Cortex of kidney (tissue), 1 donor: ENCODE measurements around the gene HS3ST3A1.

Experiments used
- DNase-seq: peaks from one replicate; lab custom pipeline; 2025; lab: John Stamatoyannopoulos, UW

HS3ST3A1 gene

DNA sequence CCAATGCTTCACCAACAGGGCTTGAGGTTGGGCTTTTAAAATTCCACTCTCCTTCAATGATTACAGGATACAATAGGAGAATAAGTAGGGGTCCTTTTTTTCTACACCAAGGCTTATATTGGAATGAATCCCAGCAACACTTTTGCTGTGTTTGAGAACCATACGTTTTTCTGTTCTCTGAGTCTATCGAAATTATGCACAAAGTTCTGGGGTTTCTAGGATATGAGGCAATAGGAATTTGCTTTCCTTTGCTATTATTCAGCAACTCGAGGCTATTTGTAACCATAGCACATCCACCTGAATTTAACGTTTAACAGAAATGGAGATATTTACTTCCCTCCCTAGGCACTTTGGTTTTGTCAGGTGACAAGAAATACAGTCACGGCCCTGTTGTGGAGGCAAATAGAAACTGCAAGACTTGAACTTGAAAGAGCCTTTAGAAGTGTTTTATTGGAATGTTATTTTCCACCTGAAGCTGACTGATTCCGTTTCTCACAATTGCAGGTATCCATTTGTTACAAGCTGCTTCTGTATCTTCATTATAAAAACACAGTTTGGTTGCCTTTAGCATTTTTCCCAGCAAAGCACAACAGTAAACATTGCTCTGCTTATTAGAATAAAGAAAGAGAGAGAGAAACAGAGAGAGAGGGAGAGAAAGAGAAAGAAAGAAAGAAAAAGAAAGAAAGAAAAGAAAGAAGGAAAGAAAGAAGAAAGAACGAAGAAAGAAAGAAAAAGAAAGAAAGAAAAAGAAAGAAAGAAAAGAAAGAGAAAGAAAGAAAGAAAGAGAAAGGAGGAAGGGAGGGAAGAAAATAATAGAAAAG, 109.6 kb downstream of the HS3ST3A1 start:
- DNase-seq = no peak

GRCh38 chr17:13491491-13491890, 110.2 kb downstream of the HS3ST3A1 start:
- no peak for DNase-seq

DNA sequence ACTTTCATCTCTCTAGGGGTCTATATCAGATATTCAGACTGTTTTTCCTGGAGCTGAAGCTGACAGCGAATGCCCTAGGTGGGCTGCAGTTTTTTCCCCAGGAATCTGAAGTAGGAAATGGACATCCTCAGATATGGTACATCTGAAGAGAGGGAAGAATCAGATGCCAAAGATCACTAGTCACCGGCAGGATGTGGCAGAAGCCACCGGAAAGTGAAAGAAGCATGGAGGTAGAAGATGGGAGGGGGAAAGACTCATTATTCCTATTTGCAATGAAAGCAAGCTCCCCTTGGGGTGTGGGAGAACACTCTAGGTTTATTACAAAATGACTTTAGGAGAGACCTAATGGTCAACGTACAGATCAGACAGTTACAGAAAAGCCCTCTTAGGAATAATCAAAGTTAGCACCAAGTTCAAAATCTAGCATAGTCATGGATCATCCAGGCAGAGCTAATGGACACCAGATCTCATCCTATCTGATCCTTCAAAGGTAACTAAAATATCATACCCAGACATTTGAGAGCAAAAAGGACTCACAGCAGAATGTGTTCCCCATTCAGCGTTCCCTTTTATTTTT, 110.7 kb downstream of the HS3ST3A1 start:
- DNase-seq = no peak

- no peak for DNase-seq
Measured at GRCh38 chr17:13490427-13490826, 111.3 kb downstream of the HS3ST3A1 start.

DNA sequence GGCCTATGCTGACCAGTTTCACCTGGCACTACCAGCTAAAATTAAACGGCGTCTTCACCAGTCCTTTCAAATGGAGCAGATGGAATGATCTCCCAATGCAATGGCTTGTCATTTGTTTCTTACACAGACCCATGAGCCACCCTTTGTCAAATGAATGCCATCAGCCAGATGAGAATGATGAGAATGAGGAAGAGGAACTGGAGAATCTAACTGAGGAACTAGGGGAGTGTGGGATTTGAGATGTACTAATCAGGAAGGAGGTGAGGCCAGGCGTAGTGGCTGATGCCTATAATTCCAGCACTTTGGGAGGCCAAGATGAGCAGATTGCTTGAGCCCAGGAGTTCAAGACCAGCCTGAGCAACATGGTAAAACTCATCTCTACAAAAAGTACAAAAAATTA, 116.4 kb downstream of the HS3ST3A1 start:
- DNase-seq = no peak

- no peak for DNase-seq
Measured at GRCh38 chr17:13484020-13484419, 117.7 kb downstream of the HS3ST3A1 start.

DNA sequence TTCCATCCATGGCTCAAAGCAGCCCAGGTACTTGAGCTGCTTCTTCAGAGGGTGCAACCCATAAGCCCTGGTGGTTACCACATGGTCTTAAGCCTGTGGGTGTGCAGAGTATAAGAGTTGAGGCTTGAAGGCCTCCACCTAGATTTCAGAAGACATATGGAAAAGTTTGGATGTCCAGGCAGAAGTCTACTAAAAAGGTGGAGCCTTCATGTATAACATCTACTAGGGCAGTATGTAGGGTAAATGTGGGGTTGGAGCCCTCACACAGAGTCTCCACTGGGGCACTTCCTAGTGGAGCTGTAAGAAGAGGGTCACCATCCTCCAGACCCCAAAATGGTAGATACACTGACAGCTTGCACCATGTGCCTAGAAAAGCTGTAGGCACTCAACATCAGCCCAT, 120.9 kb downstream of the HS3ST3A1 start:
- no peak for DNase-seq

GRCh38 chr17:13478326-13478830, 123.4 kb downstream of the HS3ST3A1 start:
- DNase-seq = no peak

DNA sequence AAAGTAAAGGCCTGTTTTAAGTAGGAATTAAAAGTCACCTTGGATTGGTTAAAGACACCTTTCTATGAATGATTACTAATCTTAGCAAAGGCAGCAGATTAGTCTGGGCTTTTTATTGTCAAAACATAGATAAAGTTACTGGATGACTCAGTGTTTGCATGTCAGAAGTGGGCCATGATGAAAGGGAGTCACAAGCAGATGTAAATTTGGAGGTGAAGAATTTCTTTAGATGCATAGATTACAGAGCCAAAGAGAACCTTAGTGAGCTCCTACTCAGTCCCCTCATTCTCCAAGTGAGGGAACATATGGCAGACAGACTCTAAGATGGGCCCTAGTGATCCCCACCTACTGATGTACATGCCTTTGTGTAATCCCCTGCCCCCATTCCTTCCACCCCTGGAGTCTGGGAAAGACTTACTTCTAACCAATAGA, 124.5 kb downstream of the HS3ST3A1 start:
- DNase-seq = no peak

GRCh38 chr17:13476720-13477119, 125.0 kb downstream of the HS3ST3A1 start:
- DNase-seq = no peak

- no peak for DNase-seq
Measured at GRCh38 chr17:13475574-13476223, 126.0 kb downstream of the HS3ST3A1 start.

DNA sequence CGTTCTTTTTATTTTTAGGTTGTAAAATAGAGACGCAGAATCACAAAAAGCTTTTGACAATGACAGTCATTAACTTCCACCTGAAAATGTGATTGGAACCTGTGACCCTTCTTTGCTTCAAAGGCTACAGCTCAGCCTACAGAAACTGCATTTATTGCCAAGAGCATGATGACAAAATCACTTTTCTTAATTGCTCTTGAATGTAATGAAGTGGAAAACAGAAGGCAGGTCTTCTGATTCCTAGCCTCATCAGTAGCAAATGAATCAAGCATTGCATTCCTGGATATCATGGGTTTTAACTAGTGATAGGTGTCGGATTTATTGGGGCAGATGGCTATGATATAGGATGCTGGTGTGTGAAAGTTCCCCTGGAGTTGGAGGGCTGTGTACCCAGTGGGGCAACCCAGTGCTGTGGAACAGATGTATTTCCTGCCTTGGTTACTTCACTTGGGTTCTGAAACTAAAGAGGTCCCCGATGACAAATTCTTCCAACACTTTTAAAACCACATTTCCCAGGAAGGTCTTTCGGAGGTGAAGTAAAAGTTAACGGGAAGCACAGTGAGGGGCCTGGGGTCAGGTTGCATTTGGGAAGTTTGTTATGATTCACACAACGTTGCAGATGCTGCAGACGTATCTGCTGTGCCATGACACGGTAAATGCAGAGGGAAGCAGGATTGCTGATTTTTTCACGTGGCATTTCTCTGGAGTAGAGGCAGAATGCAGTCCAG, 127.5 kb downstream of the HS3ST3A1 start:
- DNase-seq = no peak

- DNase-seq = no peak
Measured at GRCh38 chr17:13465678-13466077, 136.1 kb downstream of the HS3ST3A1 start.

GRCh38 chr17:13462673-13463124, 139.0 kb downstream of the HS3ST3A1 start:
- no peak for DNase-seq

DNA sequence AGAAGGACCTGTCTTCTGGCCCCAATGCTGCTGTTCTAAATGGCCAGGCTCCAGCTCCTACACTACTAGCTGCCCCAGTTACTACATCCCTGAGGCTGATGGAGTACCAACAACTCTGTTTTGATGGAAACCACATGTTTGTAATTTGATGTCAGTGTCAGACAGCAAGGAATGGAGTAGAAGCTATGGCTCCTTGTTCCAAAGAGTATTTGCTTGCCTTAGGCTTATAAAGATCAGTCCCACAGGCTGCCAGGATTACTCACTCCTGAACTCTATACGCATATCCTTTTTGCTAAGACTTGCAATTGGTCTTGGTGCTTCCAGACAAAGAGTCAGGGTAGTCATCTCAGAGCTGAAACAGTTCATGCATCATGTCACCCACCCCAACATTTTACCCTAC, 139.6 kb downstream of the HS3ST3A1 start:
- DNase-seq = no peak

GRCh38 chr17:13460261-13461000, 141.3 kb downstream of the HS3ST3A1 start:
- DNase-seq = no peak

GRCh38 chr17:13457783-13458182, 143.9 kb downstream of the HS3ST3A1 start:
- no peak for DNase-seq
